Lower leg skin (tissue), 3 donors: ENCODE results near the gene CAPN10.

Source experiments
- POLR2A ChIP-seq, 2 donors: fragments of 450-650 bp; IDR thresholded peaks; one replicate each; pipeline ENCODE4 v1.6.1; 2016 to 2017; ENCODE audit warnings: antibody characterized with exemption in 2 of 2, mild to moderate bottlenecking in 1 of 2, moderate library complexity in 1 of 2
- TF ChIP-seq, protein P1 (sequence below), 3 donors: fragments of 450-650 bp; IDR thresholded peaks; one replicate each; pipeline ENCODE4 v1.5.1; 2016; ENCODE audit warnings: antibody characterized with exemption in 3 of 3, mild to moderate bottlenecking in 3 of 3, moderate library complexity in 2 of 3

DNA sequence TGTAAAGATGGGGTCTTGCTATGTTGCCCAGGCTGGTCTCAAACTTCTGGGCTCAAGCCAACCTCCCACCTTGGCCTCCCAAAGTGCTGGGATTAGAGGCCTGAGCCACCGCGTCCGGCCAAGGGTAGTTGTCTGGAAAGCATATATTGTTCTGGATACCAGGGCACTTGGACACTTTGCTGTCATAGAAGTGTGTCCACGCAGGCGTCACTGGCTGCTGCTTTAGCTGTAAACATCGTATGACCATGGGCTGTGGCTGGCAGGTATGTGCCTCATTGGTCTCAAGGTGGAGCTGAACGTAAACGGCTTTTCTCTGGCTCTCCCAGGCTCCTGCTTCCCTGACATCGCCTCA is 35.5 kb downstream of the CAPN10 start:
- TF ChIP-seq, protein P1, sequence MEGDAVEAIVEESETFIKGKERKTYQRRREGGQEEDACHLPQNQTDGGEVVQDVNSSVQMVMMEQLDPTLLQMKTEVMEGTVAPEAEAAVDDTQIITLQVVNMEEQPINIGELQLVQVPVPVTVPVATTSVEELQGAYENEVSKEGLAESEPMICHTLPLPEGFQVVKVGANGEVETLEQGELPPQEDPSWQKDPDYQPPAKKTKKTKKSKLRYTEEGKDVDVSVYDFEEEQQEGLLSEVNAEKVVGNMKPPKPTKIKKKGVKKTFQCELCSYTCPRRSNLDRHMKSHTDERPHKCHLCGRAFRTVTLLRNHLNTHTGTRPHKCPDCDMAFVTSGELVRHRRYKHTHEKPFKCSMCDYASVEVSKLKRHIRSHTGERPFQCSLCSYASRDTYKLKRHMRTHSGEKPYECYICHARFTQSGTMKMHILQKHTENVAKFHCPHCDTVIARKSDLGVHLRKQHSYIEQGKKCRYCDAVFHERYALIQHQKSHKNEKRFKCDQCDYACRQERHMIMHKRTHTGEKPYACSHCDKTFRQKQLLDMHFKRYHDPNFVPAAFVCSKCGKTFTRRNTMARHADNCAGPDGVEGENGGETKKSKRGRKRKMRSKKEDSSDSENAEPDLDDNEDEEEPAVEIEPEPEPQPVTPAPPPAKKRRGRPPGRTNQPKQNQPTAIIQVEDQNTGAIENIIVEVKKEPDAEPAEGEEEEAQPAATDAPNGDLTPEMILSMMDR (IDR thresholded peaks at IDR 0.05) = no peak
- TF ChIP-seq POLR2A (IDR thresholded peaks at IDR 0.05) = no peak
